Astrocyte (in vitro differentiated cells and primary cell): ENCODE data around the gene PRKAG3. TPM values are rescaled to one million over a fixed set of nuclear protein-coding genes. Genes with fewer than 3 reads are reported as not detected.
"Not testable (repeated sequence)": the region's sequence is repeated elsewhere in the genome, so short reads cannot be mapped to it uniquely, and the experiment has no call there.

Experiments used
- DNase-seq: peaks from one replicate; pipeline ENCODE4 v3.0.0-alpha.2; 2010; ENCODE audit warnings: low read depth
- FAIRE-seq: peaks from 2 replicates; lab custom pipeline; 2011; peaks lifted over from hg19 to GRCh38; lab: Jason Lieb, UNC
- H2AFZ ChIP-seq: 2 replicates; pipeline ENCODE4 v1.6.0; 2012; ENCODE audit warnings: low read depth, low read length, inconsistent platforms
- H3K27ac ChIP-seq: 2 replicates; pipeline ENCODE4 v1.5.1; 2011; ENCODE audit warnings: low read depth, low read length, inconsistent platforms
- H3K27me3 ChIP-seq: 2 replicates; pipeline ENCODE4 v1.6.0; 2011; ENCODE audit warnings: low read length, inconsistent platforms; ENCODE audit not compliant: insufficient read depth
- H3K36me3 ChIP-seq: 2 replicates; pipeline ENCODE4 v1.5.1; 2011; ENCODE audit warnings: low read length, inconsistent platforms; ENCODE audit not compliant: insufficient read depth
- H3K4me1 ChIP-seq: 2 replicates; pipeline ENCODE4 v1.5.1; 2011; ENCODE audit warnings: low read length, inconsistent platforms; ENCODE audit not compliant: insufficient read depth
- H3K4me2 ChIP-seq: 2 replicates; pipeline ENCODE4 v1.6.0; 2012; ENCODE audit warnings: low read length, inconsistent platforms
- H3K4me3 ChIP-seq: 2 replicates; pipeline ENCODE4 v1.5.1; 2011; ENCODE audit warnings: low read depth, mild to moderate bottlenecking, low read length, inconsistent platforms; ENCODE audit not compliant: insufficient read depth
- H3K79me2 ChIP-seq: 2 replicates; pipeline ENCODE4 v1.6.0; 2012; ENCODE audit warnings: mild to moderate bottlenecking, low read length, inconsistent platforms; ENCODE audit not compliant: insufficient read depth
- H3K9ac ChIP-seq: 2 replicates; pipeline ENCODE4 v1.6.0; 2012; ENCODE audit warnings: mild to moderate bottlenecking, low read length, inconsistent platforms
- H3K9me3 ChIP-seq: 2 replicates; pipeline ENCODE4 v1.5.1; 2012; ENCODE audit warnings: low read depth, mild to moderate bottlenecking, low read length, inconsistent platforms; ENCODE audit not compliant: insufficient read depth
- H4K20me1 ChIP-seq: 2 replicates; pipeline ENCODE4 v1.6.0; 2012; ENCODE audit warnings: low read length, inconsistent platforms; ENCODE audit not compliant: insufficient read depth
- H3K27ac Mint-ChIP-seq: one replicate; pipeline ENCODE4 v1.8.0; 2021; ENCODE audit warnings: mild to moderate bottlenecking, mixed read lengths; ENCODE audit not compliant: unreplicated experiment
- H3K27me3 Mint-ChIP-seq: one replicate; pipeline ENCODE4 v1.8.0; 2021; ENCODE audit warnings: low read depth, mixed read lengths; ENCODE audit not compliant: unreplicated experiment
- H3K36me3 Mint-ChIP-seq: one replicate; pipeline ENCODE4 v1.8.0; 2021; ENCODE audit warnings: low read depth, mixed read lengths; ENCODE audit not compliant: unreplicated experiment
- H3K4me1 Mint-ChIP-seq: one replicate; pipeline ENCODE4 v1.8.0; 2021; ENCODE audit warnings: low read depth, mixed read lengths; ENCODE audit not compliant: unreplicated experiment
- H3K4me3 Mint-ChIP-seq: one replicate; pipeline ENCODE4 v1.8.0; 2021; ENCODE audit warnings: mild to moderate bottlenecking, moderate library complexity, mixed read lengths; ENCODE audit not compliant: unreplicated experiment
- H3K9me3 Mint-ChIP-seq: one replicate; pipeline ENCODE4 v1.8.0; 2021; ENCODE audit warnings: mild to moderate bottlenecking, mixed read lengths; ENCODE audit not compliant: unreplicated experiment
- CTCF ChIP-seq: IDR thresholded peaks from 2 replicates; pipeline ENCODE4 v1.5.1; 2011; ENCODE audit warnings: low read depth, mild to moderate bottlenecking, inconsistent platforms, low read length, moderate library complexity; ENCODE audit not compliant: insufficient read depth
- EZH2 ChIP-seq: IDR thresholded peaks from 2 replicates; pipeline ENCODE4 v1.6.1; 2012; ENCODE audit warnings: mild to moderate bottlenecking, low read length, inconsistent platforms; ENCODE audit not compliant: insufficient read depth
- total RNA-seq: library from RNA; stranded (reverse); gene quantifications from 2 replicates; pipeline ENCODE4 v1.2.1, GENCODE V29; 2021

The PRKAG3 gene
- total RNA-seq, 1 donor from 2014 or later = not detected

- no peaks in the 10 kb centered on the region for H3K36me3 ChIP-seq
- FAIRE-seq (no peak), DNase-seq (no peak)
- peaks cover 19% of the 10 kb centered on the region for H3K36me3 Mint-ChIP-seq
- H3K27ac ChIP-seq = no peak overlapping the region
- no peak for TF ChIP-seq EZH2
- no peak for TF ChIP-seq CTCF
- H3K4me1 ChIP-seq = peaks cover 12% of the 10 kb centered on the region
- H3K27me3 ChIP-seq = peaks cover 2% of the 10 kb centered on the region
- H3K27ac Mint-ChIP-seq = no peak overlapping the region
- no peaks in the 10 kb centered on the region for H3K79me2 ChIP-seq
- H3K4me3 Mint-ChIP-seq = no peak overlapping the region
- H3K27me3 Mint-ChIP-seq = peaks cover 5% of the 10 kb centered on the region
- no peak overlapping the region for H3K9ac ChIP-seq
- no peak overlapping the region for H3K4me2 ChIP-seq
- no peak overlapping the region for H3K4me3 ChIP-seq
- peaks cover 15% of the 10 kb centered on the region for H3K9me3 Mint-ChIP-seq
- peaks cover 3% of the 10 kb centered on the region for H3K9me3 ChIP-seq
- no peaks in the 10 kb centered on the region for H3K4me1 Mint-ChIP-seq
- H2AFZ ChIP-seq = no peak overlapping the region
- no peaks in the 10 kb centered on the region for H4K20me1 ChIP-seq
Observed at GRCh38 chr2:218777276-218777990, 54.2 kb downstream of the PRKAG3 start.

GRCh38 chr2:218776488-218776887, 55.1 kb downstream of the PRKAG3 start:
- no peak overlapping the region for H2AFZ ChIP-seq
- H4K20me1 ChIP-seq = no peaks in the 10 kb centered on the region
- no peak overlapping the region for H3K4me2 ChIP-seq
- H3K4me1 ChIP-seq = peaks cover 4% of the 10 kb centered on the region
- H3K27ac ChIP-seq = no peak overlapping the region
- Mint-ChIP-seq H3K27me3 (peaks cover 2% of the 10 kb centered on the region), H3K4me1 (no peaks in the 10 kb centered on the region), H3K4me3 (no peak overlapping the region), H3K27ac (no peak overlapping the region), H3K36me3 (peaks cover 22% of the 10 kb centered on the region), H3K9me3 (peaks cover 17% of the 10 kb centered on the region)
- no peaks in the 10 kb centered on the region for H3K36me3 ChIP-seq
- TF ChIP-seq CTCF (no peak), EZH2 (no peak)
- H3K27me3 ChIP-seq = no peaks in the 10 kb centered on the region
- H3K79me2 ChIP-seq = no peaks in the 10 kb centered on the region
- no peak for FAIRE-seq
- DNase-seq = no peak
- H3K9me3 ChIP-seq = peaks cover 3% of the 10 kb centered on the region
- no peak overlapping the region for H3K4me3 ChIP-seq
- H3K9ac ChIP-seq = no peak overlapping the region

- Histone ChIP-seq H3K4me2 (no peak overlapping the region), H3K79me2 (no peaks in the 10 kb centered on the region), H3K9me3 (peaks cover 3% of the 10 kb centered on the region), H3K27me3 (no peaks in the 10 kb centered on the region), H2AFZ (no peak overlapping the region), H3K9ac (no peak overlapping the region), H4K20me1 (no peaks in the 10 kb centered on the region), H3K36me3 (no peaks in the 10 kb centered on the region), H3K27ac (no peak overlapping the region), H3K4me3 (no peak overlapping the region), H3K4me1 (no peaks in the 10 kb centered on the region)
- no peaks in the 10 kb centered on the region for H3K27me3 Mint-ChIP-seq
- H3K36me3 Mint-ChIP-seq = peaks cover 23% of the 10 kb centered on the region
- no peaks in the 10 kb centered on the region for H3K4me1 Mint-ChIP-seq
- H3K27ac Mint-ChIP-seq = no peak overlapping the region
- DNase-seq (no peak), FAIRE-seq (no peak)
- no peak overlapping the region for H3K4me3 Mint-ChIP-seq
- H3K9me3 Mint-ChIP-seq = peaks cover 21% of the 10 kb centered on the region
- TF ChIP-seq CTCF (no peak), EZH2 (no peak)
Observed at GRCh38 chr2:218773881-218774280, 57.7 kb downstream of the PRKAG3 start.

- H3K27ac ChIP-seq, H2AFZ ChIP-seq, H3K27me3 ChIP-seq, H4K20me1 ChIP-seq, H3K9me3 ChIP-seq, H3K9ac ChIP-seq, H3K36me3 ChIP-seq, H3K79me2 ChIP-seq, H3K4me1 Mint-ChIP-seq, H3K4me1 ChIP-seq, DNase-seq, H3K4me2 ChIP-seq, H3K27ac Mint-ChIP-seq, H3K4me3 Mint-ChIP-seq, H3K27me3 Mint-ChIP-seq, FAIRE-seq, H3K4me3 ChIP-seq: not testable (repeated sequence)
- peaks cover 21% of the 10 kb centered on the region for H3K9me3 Mint-ChIP-seq
- H3K36me3 Mint-ChIP-seq = peaks cover 26% of the 10 kb centered on the region
Observed at GRCh38 chr2:218772759-218773158, 58.8 kb downstream of the PRKAG3 start.
